GM12891 (cell line): Measurements from ENCODE around the gene ADGRG2.

Experiments used
- POLR2A ChIP-seq: IDR thresholded peaks from 2 replicates; pipeline ENCODE4 v1.6.1; 2011; ENCODE audit warnings: low read depth, low read length, control low read depth
- POLR2AphosphoS5 ChIP-seq: IDR thresholded peaks from 2 replicates; pipeline ENCODE4 v1.6.1; 2011; ENCODE audit warnings: low read depth, low read length, control low read depth
- TAF1 ChIP-seq: IDR thresholded peaks from 2 replicates; pipeline ENCODE4 v1.6.1; 2011; ENCODE audit warnings: low read depth, low read length, control low read depth

- TF ChIP-seq POLR2A: no peak
- TF ChIP-seq TAF1: no peak
- no peak for TF ChIP-seq POLR2AphosphoS5
These were observed 158.2 kb downstream of the ADGRG2 start for GRCh38 chrX:18964026-18964425.
